ENCODE measurements around the gene KLHL17.
"Not testable (repeated sequence)": the region's sequence is repeated elsewhere in the genome, so short reads cannot be mapped to it uniquely, and the experiment has no call there.

The KLHL17 gene

DNA sequence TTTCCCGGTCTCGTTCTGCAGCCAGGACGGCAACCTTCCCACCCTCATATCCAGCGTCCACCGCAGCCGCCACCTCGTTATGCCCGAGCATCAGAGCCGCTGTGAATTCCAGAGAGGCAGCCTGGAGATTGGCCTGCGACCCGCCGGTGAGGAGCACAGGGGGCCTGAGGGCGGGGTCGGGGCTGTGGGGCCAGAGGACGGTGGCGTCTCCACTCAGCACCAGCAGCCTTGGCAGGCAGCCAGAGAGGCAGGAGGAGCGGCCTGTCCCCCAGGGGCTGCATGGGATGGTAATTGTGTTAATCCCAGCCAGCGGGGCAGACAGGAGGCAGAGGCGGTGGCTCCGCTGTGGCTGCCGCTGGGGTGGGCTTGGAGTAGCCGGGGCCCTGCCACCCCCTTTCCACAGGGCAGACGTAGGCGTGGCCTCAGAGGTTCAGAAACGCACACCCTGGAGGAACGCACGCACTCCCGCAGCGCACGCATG, 24.6 kb upstream of the KLHL17 start:
- no peak for FAIRE-seq
- no peak for DNase-seq (ENCODE audit: insufficient read length, low spot score)

DNA sequence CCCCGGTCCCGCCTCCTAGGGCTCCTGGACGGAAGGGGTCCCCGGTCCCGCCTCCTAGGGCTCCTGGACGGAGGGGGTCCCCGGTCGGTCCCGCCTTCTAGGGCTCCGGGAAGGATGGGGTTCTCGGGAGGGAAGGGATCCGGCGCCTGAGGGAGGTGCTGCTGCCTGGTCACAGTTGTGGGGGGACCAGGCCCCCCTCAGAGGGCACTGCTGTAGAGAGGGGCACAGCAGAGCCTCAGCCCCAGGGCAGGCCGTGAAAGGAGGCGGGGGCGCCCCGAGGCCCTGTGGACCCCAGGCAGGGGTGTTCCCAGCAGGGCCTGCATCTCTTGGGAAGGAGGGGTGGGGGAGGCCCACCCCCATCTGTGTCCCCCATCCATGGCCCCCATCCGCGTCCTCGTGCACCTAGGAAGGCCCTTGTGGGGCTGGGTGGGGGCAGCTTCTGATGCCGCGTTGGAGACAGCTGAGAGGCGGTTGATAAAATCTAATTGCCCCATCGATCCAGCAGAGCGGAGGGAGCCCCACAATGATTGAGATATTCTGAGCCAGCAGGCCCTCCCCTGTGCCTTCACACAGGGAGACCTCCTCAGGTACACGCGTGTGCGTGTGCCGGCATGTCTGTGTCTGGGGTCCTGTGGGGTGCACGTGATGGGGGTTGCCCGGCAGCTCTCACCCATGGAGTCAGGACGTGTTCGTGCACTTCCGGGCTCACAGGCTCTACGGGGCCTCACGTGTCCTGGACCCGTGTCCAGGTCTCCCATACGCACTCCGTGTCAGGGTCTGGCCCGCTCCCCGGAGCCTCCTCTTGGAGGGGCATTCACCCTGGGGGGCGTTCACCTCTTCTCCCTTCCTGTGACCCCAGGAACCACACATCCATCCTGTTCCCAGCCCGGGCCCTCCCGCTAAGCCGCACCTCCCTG, 23.8 kb upstream of the KLHL17 start:
- DNase-seq (ENCODE audit: insufficient read length, low spot score) (no peak), FAIRE-seq (no peak)

DNA sequence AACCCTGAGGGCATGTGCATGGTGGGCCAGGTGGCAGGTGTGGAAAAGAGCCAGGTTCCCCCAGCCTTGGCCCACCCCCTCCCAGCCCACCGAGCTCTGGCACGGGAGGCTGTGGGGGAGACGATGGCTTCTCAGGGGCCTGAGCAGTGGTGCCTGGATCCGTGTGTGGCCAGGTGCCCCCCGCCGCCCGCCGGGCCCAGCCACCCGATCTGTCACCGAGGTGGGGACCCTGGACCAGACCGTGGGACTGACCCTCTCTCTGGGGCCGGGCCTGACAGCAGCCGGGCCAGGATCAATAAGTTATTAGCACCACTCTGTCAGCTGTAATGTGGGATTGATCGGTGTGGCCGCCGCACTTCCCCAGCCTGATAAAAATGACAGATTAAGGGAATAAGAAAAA, 22.9 kb upstream of the KLHL17 start:
- no peak for FAIRE-seq
- DNase-seq (ENCODE audit: insufficient read length, low spot score) = no peak

DNA sequence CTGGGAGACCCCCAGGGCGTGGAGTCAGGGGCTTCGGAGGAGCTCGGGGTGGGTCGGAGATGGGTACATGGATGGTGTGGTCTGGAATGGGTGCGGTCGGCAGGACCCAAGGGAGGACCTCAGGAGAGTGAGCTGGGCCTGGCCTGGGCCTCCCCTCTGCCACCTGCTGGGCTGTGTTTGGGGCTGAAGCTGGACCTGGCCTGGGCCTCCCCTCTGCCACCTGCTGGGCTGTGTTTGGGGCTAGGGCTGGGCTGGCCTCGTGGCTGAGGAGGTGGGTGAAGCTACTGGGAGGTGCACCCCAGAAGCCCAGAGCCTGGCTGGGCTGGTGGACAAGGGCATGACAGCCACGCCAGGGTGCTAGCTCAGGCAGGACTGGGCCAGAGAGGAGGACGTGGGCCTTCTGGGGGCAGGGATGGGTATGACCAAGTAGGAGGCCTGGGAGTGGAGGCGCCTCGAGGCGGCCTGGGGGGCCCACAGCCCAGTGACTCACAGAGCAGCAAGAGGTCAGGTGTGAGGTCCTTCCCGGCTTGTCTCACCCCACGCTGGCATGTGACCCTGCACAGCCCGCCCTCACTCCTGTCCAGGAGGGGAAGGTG, 22.2 kb upstream of the KLHL17 start:
- FAIRE-seq = peak; percentile 4
- no peak for DNase-seq (ENCODE audit: insufficient read length, low spot score)

DNA sequence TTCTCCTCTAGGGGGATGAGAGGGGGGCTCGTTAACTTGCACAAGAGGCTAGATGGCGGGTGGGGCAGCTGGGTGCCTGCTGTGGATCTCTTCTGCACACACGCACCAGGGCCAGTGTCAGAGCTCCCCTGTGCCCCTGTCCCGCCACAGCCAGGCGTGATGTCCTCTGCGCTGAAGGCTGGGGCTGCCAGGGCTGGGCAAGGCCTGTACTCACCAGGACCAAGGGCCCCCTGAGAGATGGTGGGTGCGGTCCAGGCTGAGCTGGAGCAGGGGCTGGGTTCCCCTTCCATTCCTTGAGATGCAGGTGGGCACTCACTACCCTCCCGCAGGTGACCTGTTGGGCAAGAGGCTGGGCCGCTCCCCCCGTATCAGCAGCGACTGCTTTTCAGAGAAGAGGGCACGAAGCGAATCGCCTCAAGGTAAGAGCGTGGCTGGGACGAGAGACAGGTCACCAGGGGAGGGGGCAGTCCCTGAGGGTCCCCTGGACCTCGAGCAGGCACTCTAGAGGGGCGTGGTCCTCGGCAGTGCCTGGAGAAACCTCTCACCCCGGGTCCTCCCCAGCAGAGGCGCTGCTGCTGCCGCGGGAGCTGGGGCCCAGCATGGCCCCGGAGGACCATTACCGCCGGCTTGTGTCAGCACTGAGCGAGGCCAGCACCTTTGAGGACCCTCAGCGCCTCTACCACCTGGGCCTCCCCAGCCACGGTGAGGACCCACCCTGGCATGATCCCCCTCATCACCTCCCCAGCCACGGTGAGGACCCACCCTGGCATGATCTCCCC, 21.5 kb upstream of the KLHL17 start:
- DNase-seq (ENCODE audit: insufficient read length, low spot score) (no peak), FAIRE-seq (no peak)

DNA sequence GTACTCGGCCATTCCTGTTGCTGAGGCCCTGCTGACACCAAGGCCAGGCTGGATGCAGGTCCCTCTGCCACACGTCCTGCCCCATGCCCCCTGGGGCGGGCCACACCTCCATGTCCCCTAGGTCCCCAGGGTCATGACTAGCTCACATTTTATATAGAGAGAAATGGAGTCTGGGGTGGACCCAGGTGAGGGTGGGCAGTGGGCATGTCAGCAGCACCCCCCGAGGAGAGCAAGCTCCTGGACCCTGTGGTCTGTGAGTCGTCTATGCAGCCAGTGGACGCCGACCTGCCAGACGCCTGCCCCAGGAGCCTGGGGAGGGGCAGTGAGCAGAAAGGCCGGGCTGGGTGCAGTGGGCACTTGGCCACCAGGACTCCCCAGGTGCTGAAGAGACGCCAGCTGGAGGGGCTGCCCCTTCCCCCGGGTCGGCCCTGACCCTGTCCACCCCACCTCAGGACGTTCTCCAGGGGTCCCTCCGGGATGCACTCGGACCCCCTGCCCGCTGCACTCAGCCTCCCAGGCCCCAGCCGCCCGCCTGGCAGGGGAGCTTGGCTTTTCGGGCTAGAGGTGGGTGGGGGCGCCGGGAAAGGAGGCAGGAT, 20.8 kb upstream of the KLHL17 start:
- FAIRE-seq (no peak), DNase-seq (ENCODE audit: insufficient read length, low spot score) (no peak)

DNA sequence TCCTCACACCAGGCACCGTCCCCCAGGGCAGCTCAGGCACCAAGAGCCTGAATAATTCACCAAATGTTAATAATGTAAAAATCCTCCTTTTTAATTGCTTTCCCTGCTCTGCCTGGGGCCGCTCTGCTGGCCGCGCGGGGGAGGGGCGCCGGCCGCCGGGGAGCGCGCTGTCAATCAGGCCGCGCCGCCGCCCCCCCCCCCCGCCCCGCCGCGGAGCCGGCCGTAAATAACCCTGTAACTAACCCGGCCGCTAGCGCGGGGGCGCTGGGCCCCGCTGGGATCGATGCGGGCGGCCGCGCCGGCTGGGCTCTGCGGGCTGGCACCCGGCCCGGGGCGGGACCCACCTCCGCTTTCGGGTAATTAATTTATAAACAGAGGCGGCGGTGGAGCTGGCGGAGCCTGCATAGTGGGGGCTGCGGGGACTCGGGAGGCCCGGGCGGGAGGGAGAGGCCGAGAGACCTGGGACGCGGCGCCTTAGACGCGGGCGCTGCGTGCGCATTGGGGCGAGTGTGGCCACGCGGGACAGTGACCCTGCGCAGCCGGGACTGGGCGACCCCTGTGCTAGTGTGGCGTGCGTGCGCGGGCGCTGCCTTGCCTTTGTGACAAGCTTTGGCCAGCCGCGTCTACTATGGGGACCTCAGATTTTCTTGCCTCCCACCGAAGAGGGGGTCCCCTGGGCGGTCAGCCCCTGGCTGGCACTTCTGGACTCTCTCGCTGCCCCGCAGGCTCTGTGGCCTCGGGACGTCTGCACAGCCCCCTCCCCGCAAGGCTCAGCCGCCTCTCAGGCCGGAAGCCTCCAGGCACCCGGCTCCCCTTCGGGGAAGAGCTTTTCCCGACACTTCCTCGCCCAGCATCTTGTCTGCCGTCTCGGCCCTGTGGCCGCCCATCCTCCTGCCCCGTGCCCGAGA, 20.0 kb upstream of the KLHL17 start:
- no peak for DNase-seq (ENCODE audit: insufficient read length, low spot score)
- FAIRE-seq = no peak

DNA sequence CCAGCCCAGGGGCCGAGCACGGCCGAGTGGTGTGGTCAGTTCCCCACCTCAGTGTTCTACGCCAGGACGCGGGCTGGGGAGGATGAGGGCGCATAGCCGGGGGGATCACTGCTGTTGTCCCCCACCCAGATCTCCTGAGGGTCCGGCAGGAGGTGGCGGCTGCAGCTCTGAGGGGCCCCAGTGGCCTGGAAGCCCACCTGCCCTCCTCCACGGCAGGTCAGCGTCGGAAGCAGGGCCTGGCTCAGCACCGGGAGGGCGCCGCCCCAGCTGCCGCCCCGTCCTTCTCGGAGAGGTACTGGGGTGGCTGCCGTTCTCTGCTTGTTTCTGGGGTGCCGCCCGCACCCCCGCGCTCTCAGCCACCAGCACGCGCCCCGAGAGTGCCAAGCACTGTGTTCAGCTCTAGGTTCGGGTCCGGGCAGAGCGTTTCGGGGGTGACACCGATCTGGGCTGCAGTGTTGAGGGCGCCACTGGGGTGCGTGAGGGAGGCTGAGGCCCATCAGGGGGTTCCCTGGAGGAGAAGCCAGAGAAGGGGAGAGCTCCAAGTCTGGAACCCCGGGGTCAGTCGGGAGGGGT, 19.3 kb upstream of the KLHL17 start:
- FAIRE-seq (no peak), DNase-seq (ENCODE audit: insufficient read length, low spot score) (no peak)

DNA sequence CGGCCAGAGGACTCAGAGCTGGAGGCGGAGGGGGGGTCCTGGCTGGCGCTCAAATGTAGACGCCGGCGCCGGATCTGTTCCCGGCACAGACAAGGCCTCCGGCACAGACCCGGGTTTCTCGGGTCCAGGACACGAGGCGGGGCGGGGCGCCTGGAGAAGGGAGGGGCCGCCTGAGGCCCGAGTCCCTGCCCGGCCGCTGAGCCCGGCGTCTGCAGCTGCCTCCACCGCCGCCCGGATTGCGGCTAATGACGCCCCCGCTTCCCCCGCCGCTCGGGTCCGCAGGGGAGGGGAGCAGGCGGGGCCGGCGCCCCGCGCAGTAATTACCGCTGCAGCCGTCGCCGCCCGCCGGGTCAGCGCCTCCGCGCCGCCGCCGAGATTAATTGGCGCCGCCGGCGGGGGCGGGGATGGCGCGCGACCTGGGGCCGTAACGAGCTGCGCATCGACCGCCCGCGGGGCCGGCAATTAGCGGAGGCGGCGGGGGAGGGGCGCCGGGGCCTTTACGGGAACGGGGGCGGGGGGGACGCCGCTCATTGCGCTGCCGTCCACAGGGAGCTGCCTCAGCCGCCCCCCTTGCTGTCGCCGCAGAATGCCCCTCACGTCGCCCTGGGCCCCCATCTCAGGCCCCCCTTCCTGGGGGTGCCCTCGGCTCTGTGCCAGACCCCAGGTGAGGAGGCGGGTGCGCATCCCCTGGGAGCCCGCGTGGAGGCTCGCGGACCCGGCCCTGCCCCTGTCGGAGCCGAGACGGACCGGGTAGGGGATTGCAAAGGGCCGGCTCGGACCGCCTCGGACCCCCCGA, 18.6 kb upstream of the KLHL17 start:
- no peak for FAIRE-seq
- no peak for DNase-seq (ENCODE audit: insufficient read length, low spot score)

DNA sequence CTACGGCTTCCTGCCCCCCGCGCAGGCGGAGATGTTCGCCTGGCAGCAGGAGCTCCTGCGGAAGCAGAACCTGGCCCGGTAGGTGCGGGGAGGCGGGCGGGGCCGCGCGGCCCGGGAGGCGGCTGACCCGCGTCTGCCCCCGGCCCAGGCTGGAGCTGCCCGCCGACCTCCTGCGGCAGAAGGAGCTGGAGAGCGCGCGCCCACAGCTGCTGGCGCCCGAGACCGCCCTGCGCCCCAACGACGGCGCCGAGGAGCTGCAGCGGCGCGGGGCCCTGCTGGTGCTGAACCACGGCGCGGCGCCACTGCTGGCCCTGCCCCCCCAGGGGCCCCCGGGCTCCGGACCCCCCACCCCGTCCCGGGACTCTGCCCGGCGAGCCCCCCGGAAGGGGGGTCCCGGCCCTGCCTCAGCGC, 18.0 kb upstream of the KLHL17 start:
- DNase-seq (ENCODE audit: insufficient read length, low spot score) (no peak), FAIRE-seq (no peak)

DNA sequence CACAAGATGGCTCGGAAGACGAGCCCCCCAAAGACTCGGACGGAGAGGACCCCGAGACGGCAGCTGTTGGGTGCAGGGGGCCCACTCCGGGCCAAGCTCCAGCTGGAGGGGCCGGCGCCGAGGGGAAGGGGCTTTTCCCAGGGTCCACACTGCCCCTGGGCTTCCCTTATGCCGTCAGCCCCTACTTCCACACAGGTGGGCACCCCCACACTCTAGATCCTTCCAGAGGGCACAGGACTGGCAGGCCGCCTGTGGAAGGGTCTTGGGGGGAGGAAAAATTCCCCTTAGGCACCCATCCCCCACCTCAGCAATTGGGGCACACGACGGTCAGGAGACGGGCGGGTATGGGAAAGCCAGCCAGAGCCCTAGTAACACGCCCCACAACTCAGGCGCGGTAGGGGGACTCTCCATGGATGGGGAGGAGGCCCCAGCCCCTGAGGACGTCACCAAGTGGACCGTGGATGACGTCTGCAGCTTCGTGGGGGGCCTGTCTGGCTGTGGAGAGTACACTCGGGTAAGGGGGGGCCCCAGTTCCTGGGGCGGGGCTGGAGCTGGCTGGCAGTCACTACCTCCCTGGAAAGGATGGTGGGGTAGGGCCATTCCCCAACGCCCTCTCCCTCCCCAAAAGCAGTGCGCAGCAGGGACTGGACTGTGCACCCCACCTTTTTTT, 17.4 kb upstream of the KLHL17 start:
- DNase-seq (ENCODE audit: insufficient read length, low spot score) (no peak), FAIRE-seq (no peak)

DNA sequence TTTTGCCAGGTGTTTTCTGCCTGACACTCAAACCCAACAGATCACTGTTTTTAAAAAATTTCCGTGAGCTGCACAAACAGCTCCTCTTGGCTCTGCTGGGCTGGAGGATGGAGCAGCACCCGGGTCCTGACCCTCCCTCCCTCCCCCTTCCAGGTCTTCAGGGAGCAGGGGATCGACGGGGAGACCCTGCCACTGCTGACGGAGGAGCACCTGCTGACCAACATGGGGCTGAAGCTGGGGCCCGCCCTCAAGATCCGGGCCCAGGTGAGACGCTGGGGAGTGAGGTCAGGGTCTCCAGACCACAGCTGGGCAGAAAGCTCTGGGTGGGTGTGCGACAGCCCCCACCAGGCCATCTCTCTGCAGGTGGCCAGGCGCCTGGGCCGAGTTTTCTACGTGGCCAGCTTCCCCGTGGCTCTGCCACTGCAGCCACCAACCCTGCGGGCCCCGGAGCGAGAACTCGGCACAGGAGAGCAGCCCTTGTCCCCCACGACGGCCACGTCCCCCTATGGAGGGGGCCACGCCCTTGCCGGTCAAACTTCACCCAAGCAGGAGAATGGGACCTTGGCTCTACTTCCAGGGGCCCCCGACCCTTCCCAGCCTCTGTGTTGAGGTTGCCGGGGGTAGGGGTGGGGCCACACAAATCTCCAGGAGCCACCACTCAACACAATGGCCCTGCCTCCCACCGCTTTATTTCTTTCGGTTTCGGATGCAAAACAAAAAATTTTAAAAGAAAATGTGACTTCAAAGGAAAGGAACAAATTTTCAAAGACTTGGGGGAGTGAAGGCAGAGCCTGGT, 16.6 kb upstream of the KLHL17 start:
- FAIRE-seq = no peak

DNA sequence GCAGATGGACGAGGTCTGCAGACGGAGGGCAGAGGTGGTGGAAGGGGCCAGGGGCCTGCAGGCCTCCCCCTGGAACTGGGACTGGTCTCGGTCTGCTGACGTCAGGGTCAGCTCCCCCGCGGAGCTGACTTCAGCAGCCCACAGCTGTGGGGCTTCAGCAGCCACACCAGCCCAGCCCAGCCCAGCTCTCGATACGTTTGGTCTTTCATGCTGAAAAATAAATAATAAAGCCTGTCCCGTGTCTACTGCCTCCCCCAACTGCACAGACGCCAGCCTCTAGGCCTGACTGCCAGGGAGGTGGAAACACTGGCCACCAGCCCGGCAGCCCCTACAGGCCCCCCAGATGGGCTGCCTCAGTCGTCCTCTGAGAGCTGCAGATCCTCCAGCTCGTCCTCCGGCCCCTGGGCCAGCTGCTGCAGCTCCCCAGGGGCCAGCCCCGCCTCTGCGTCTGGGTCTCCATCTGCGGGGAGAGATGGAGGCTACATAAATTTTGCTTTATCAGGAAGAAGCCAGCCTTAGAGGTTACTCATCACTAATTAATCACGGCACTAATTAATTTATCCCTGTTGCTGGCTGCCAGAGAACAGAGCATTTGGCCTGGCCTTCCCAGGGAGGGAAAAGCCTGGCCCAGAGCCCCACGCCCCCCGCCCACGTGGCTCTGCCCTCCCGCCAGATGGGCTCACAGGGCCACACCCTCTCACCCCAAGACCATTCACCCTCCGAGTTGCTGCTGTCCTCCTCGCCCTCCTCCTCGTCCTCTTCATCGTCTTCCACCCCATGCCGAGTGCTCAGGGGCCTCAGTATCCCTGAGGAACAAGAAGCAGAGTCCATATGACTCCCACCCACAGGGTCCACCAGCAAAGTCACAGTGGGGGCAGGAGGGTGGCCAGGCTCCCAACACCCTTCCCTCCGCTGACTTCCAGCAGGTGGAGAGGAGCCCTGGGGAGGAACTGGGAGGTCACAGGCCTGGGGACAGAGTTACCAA, 15.8 kb upstream of the KLHL17 start:
- FAIRE-seq (no peak), DNase-seq (ENCODE audit: insufficient read length, low spot score) (no peak)

More for the DNA sequence above, 16.6 kb upstream of the KLHL17 start:
- no peak for DNase-seq (ENCODE audit: insufficient read length, low spot score)

DNA sequence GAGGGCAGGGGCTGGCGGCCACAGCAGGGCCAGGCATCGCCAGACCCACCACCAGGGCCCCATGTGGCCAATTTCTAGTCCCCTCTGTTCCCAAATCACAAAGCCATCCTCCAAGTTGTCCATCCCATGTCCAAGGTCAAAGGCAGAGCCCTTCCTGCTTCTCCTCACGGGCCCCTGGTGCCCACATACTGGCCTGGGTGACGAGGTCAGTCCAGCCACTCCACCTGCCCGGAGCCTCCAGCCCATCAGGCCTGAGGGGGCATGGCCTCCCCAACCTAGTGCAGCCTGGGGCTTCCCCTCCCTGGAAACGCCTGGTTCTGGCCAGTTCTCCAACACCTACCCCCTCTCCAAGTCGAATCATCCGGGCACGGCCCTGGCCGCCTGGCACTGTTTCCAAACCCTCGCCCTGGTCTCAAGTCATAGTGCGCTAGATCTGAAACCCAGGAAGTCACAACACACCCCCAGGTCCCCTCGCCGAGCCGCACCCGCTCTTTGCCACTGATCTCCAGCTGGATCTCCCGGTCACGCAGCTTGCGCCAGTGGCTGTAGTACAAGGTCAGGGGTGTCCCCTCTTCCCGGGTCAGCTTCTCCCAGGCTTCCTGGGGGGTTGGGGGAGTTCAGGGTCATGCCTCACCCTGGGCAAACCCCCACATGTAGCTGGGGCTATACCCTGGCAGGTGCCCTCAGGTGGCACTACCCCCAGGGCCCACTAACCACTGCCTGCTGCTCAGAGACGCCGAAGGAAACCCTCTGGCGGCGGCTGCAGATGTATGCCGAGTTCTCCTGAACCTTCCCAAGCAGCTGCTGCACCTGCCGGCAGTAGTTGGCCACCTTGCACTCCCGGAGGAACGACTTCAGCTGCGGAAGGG, 14.5 kb upstream of the KLHL17 start:
- FAIRE-seq = no peak
- DNase-seq (ENCODE audit: insufficient read length, low spot score) = no peak

DNA sequence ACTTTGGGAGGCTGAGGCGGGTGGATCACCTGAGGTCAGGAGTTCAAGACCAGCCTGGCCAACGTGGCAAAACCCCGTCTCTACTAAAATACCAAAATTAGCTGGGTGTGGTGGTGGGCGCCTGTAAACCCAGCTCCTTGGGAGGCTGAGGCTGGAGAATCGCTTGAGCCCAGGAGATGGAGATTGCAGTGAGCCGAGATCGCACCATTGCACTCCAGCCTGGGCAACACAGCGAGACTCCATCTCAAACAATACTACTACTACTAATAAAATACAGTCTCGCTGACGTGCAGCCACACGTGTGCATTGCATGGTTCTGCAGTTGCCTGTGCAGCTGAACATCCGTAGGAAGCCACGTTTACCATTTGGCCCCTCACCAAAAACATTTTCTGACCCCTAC, 13.6 kb upstream of the KLHL17 start:
- DNase-seq (ENCODE audit: insufficient read length, low spot score); FAIRE-seq: not testable (repeated sequence)
